Activated B cell treated with CpG ODN at 0.5 μM for 24 hours (primary cell): Measurements from ENCODE around the gene ANXA5. TPM values are rescaled to one million over a fixed set of nuclear protein-coding genes. Genes with fewer than 3 reads are reported as not detected.

ENCODE experiments used
- ATAC-seq: fragments of 200-7000 bp; cut with Tn5 transposase; one replicate; pipeline ENCODE4 v1.10.0; 2021; ENCODE audit warnings: low read depth, mild to moderate bottlenecking, moderate library complexity
- CTCF ChIA-PET: fragments of 350-600 bp; sonication (Branson Sonifier 250); formaldehyde crosslinking; loops from one replicate; lab custom pipeline; 2021; ENCODE audit warnings: antibody characterized with exemption; lab: Charles Lee
- POLR2A ChIA-PET: fragments of 350-600 bp; sonication (Branson Sonifier 250); formaldehyde crosslinking; loops from one replicate; lab custom pipeline; 2021; ENCODE audit warnings: antibody characterized with exemption; lab: Charles Lee
- DNase-seq: peaks from one replicate; pipeline ENCODE4 v3.0.0; 2022
- H3K27ac Mint-ChIP-seq: one replicate; pipeline ENCODE4 v1.8.0; 2020; ENCODE audit warnings: mixed read lengths
- H3K27me3 Mint-ChIP-seq: one replicate; pipeline ENCODE4 v1.8.0; 2021; ENCODE audit warnings: mixed read lengths
- H3K36me3 Mint-ChIP-seq: one replicate; pipeline ENCODE4 v1.8.0; 2021; ENCODE audit warnings: low read depth, mixed read lengths
- H3K4me1 Mint-ChIP-seq: one replicate; pipeline ENCODE4 v1.8.0; 2021; ENCODE audit warnings: mixed read lengths
- H3K4me3 Mint-ChIP-seq: one replicate; pipeline ENCODE4 v1.8.0; 2020; ENCODE audit warnings: mild to moderate bottlenecking, mixed read lengths
- H3K9me3 Mint-ChIP-seq: one replicate; pipeline ENCODE4 v1.8.0; 2020; ENCODE audit warnings: mixed read lengths
- intact Hi-C: fragments of 100-400 bp; cut with micrococcal nuclease; formaldehyde crosslinking; loops from one replicate; pipeline ENCODE4 v1.15.1; 2024
- total RNA-seq: library from RNA; stranded (reverse); gene quantifications from 2 replicates; pipeline ENCODE4 v1.2.3, GENCODE V29; 2022
- TF ChIP-seq, protein P1 (sequence below): fragments of 200-600 bp; IDR thresholded peaks from one replicate; pipeline ENCODE4 v1.8.0; 2022; ENCODE audit warnings: antibody characterized with exemption, mild to moderate bottlenecking

Gene ANXA5
- total RNA-seq, 1 donor from 2014 or later: 89.9 TPM

DNA sequence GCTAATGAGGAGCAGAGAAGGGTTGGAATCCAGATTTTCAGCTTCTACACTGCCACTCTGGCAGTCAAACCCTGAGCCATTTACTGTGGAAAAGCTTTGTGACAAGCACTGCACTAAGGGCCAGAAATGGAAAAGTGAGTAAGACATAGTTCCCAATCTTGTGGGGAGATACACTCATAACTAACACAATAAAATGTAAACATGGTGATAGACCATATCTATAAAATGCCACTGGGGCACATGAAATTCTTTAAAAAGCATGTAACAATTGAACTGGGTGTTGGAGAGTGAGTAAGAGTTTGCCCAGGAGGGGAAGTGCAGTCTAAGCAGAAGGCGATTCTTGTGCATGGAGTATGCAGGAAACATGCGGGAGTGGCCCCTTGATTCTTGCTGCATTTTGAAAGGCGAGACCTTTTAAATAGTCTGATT, 32.0 kb upstream of the ANXA5 start:
- POLR2A ChIA-PET: no interaction called here
- intact Hi-C loops: loop anchor here (5.0 to 10.0 kb wide), 2 partner anchors 52 to 1654 kb away; no protein-coding TSS in a partner anchor

DNA sequence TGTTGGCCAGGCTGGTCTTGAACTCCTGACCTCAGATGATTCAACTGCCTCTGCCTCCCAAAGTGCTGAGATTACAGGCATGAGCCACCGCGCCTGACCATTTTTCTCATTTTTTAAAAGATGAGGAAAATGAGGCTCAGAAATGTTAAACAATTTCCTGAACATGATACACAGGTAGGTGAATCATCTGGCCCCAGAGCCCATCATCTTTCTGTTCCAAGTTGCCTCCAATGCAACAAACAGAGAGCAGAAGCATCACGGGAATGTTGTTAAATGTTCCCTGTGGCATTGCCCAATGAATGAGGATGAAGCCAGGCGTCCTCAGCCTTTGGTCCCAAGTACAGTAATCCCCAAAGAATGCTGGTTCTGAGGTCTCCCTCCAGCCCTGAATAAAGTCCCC, 31.3 kb upstream of the ANXA5 start:
- Mint-ChIP-seq H3K4me3 (no peak overlapping the region), H3K36me3 (no peaks in the 10 kb centered on the region), H3K4me1 (no peaks in the 10 kb centered on the region), H3K27me3 (peaks cover 21% of the 10 kb centered on the region), H3K9me3 (no peaks in the 10 kb centered on the region), H3K27ac (no peak overlapping the region)
- ChIA-PET CTCF (interaction anchor here (0.8 to 1.7 kb wide), 2 partner anchors 9 to 266 kb away, joined by 3 to 4 read pairs; no protein-coding TSS in a partner anchor), POLR2A (no interaction called here)
- DNase-seq (no peak), ATAC-seq (no peak)
- intact Hi-C loops: loop anchor here (5.0 to 10.0 kb wide), 2 partner anchors 51 to 1653 kb away; no protein-coding TSS in a partner anchor
- TF ChIP-seq, protein P1, sequence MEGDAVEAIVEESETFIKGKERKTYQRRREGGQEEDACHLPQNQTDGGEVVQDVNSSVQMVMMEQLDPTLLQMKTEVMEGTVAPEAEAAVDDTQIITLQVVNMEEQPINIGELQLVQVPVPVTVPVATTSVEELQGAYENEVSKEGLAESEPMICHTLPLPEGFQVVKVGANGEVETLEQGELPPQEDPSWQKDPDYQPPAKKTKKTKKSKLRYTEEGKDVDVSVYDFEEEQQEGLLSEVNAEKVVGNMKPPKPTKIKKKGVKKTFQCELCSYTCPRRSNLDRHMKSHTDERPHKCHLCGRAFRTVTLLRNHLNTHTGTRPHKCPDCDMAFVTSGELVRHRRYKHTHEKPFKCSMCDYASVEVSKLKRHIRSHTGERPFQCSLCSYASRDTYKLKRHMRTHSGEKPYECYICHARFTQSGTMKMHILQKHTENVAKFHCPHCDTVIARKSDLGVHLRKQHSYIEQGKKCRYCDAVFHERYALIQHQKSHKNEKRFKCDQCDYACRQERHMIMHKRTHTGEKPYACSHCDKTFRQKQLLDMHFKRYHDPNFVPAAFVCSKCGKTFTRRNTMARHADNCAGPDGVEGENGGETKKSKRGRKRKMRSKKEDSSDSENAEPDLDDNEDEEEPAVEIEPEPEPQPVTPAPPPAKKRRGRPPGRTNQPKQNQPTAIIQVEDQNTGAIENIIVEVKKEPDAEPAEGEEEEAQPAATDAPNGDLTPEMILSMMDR: no peak

More for the DNA sequence above, 32.0 kb upstream of the ANXA5 start:
- H3K4me3 Mint-ChIP-seq: no peak overlapping the region
- no peak for ATAC-seq
- H3K9me3 Mint-ChIP-seq: no peaks in the 10 kb centered on the region
- TF ChIP-seq, protein P1: no peak
- no peak for DNase-seq
- no peaks in the 10 kb centered on the region for H3K36me3 Mint-ChIP-seq
- CTCF ChIA-PET: interaction anchor here (1.7 kb wide), 1 partner anchor 8 kb away, joined by 4 read pairs; no protein-coding TSS in a partner anchor
- peaks cover 21% of the 10 kb centered on the region for H3K27me3 Mint-ChIP-seq
- H3K27ac Mint-ChIP-seq: no peak overlapping the region
- H3K4me1 Mint-ChIP-seq: no peaks in the 10 kb centered on the region

DNA sequence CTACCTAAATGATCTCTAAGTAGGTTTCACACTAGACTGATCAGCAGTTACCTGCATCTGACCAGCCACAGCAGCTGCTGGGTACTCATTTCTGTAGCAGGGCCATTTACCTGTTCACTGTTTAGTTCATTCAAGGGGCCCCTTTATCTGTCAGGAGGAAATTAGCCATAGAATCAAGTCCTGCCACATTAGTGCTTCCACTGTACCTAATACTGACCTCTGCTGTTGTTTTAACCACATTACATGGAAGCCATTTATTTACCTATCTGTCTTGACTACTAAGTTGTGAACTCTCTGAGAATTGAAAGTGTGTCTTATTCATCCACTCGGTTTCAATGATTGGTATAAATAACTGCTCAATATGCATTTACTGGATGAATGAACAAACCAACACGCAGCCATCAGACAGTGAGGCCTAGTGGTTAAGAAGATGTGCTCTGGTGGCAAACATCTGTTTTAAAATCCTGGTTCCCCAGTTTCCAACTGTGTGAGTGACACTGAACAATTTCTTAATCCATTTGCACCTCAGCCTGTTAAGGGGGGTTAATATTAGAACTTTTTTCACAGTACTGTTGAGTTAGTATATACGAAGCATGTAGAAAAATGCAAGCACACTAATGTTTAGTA, 30.0 kb upstream of the ANXA5 start:
- DNase-seq: no peak
- Mint-ChIP-seq H3K4me3 (no peak overlapping the region), H3K36me3 (no peaks in the 10 kb centered on the region), H3K27me3 (peaks cover 13% of the 10 kb centered on the region), H3K27ac (no peak overlapping the region), H3K9me3 (no peaks in the 10 kb centered on the region), H3K4me1 (no peaks in the 10 kb centered on the region)
- POLR2A ChIA-PET: no interaction called here
- CTCF ChIA-PET: interaction anchor here (1.4 kb wide), 1 partner anchor 242 kb away, joined by 3 read pairs; no protein-coding TSS in a partner anchor
- intact Hi-C loops: loop anchor here (1.0 to 10.0 kb wide), 8 partner anchors 29 to 1652 kb away; no protein-coding TSS in a partner anchor
- ATAC-seq: peak; percentile 64
- TF ChIP-seq, protein P1: no peak

DNA sequence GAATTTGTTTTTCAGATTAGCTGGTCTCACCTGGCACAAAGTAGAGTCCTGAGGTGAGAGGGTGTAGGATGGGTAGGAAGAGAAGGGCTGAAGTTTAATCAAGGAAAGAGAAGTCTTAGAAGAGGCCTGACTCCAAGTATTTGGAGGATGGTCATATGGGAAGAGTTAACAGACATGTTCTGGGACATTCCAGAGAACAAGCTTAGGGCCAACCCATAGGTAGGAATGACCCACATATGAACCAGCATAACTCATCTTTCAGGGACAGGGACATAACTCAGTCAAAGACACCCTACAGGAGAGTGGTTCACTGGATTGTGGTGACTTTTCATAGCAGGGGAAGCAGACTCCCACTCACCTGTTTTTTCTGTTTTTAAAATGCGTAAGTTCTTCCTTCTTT, 27.9 kb upstream of the ANXA5 start:
- no peaks in the 10 kb centered on the region for H3K9me3 Mint-ChIP-seq
- intact Hi-C loops: loop anchor here (5.0 to 10.0 kb wide), 2 partner anchors 47 to 1650 kb away; no protein-coding TSS in a partner anchor
- H3K27ac Mint-ChIP-seq: no peak overlapping the region
- ATAC-seq (no peak), DNase-seq (no peak)
- H3K4me1 Mint-ChIP-seq: no peaks in the 10 kb centered on the region
- CTCF ChIA-PET: interaction anchor here (1.0 to 2.1 kb wide), 3 partner anchors 9 to 354 kb away, joined by 3 to 10 read pairs (median 3); no protein-coding TSS in a partner anchor
- peaks cover 6% of the 10 kb centered on the region for H3K27me3 Mint-ChIP-seq
- POLR2A ChIA-PET: no interaction called here
- H3K4me3 Mint-ChIP-seq: no peak overlapping the region
- TF ChIP-seq, protein P1: no peak
- H3K36me3 Mint-ChIP-seq: no peaks in the 10 kb centered on the region

DNA sequence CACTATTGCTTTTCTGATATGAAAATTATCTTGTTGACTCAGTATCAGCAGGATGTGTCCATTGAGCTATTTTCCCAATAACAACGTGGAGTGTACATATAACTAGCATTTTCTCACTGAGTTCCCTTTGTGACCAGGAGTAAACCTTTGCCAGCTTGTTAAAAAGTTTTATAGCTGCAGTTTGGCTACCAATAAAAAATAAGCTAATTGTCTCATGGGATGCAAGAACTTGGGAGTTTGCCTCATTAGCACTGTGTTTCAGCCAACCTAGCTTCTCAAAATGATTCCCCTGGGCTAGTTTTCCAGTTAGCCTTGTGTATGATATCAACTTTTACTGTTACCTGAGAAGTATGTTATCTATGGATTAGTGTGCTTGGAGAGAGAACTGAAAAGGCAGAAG, 24.9 kb upstream of the ANXA5 start:
- ChIA-PET POLR2A (no interaction called here), CTCF (no interaction called here)
- H3K27me3 Mint-ChIP-seq: peaks cover 16% of the 10 kb centered on the region
- DNase-seq: no peak
- no peaks in the 10 kb centered on the region for H3K9me3 Mint-ChIP-seq
- ATAC-seq: no peak
- no peaks in the 10 kb centered on the region for H3K36me3 Mint-ChIP-seq
- H3K4me3 Mint-ChIP-seq: no peak overlapping the region
- TF ChIP-seq, protein P1: no peak
- no peaks in the 10 kb centered on the region for H3K4me1 Mint-ChIP-seq
- H3K27ac Mint-ChIP-seq: no peak overlapping the region
- intact Hi-C loops: loop anchor here (10.0 kb wide), 1 partner anchor 1647 kb away; no protein-coding TSS in a partner anchor
